ENCODE data around the gene ZFHX3.

Gene ZFHX3

GRCh38 chr16:72979974-72980373 is 68.0 kb downstream of the ZFHX3 start:
- Histone ChIP-seq H3K27ac (no peak overlapping the region), H3K36me3 (ENCODE audit: insufficient read depth, low read length) (no peaks in the 10 kb centered on the region), H3K9ac (ENCODE audit: insufficient read length) (no peak overlapping the region), H3K4me3 (no peak overlapping the region), H3K9me3 (ENCODE audit: low read depth, low read length) (no peaks in the 10 kb centered on the region)
- DNase-seq (ENCODE audit: low read depth, low spot score): no peak
- TF ChIP-seq EZH2 (IDR thresholded peaks at IDR 0.05) (no peak), POLR2AphosphoS5 (IDR thresholded peaks at IDR 0.05; ENCODE audit: borderline replicate concordance, low read depth, low read length) (no peak)

- Histone ChIP-seq H3K27ac (no peak overlapping the region), H3K9me3 (ENCODE audit: low read depth, low read length) (no peaks in the 10 kb centered on the region), H3K36me3 (ENCODE audit: insufficient read depth, low read length) (no peaks in the 10 kb centered on the region), H3K4me3 (no peak overlapping the region), H3K9ac (ENCODE audit: insufficient read length) (no peak overlapping the region)
- no peak for DNase-seq (ENCODE audit: low read depth, low spot score)
- TF ChIP-seq FOXP2 (optimal IDR thresholded peaks at IDR 0.05; ENCODE audit: control extremely low read depth, extremely low read length, insufficient read depth): no peak
Observed at GRCh38 chr16:72978212-72978611, 69.7 kb downstream of the ZFHX3 start.

- Histone ChIP-seq H3K4me3 (no peak overlapping the region), H3K36me3 (ENCODE audit: insufficient read depth, low read length) (no peaks in the 10 kb centered on the region), H3K9me3 (ENCODE audit: low read depth, low read length) (no peaks in the 10 kb centered on the region), H3K9ac (ENCODE audit: insufficient read length) (no peak overlapping the region), H3K27ac (no peak overlapping the region)
- no peak for TF ChIP-seq FOXP2 (optimal IDR thresholded peaks at IDR 0.05; ENCODE audit: control extremely low read depth, extremely low read length, insufficient read depth)
- TF ChIP-seq POLR2AphosphoS5 (IDR thresholded peaks at IDR 0.05; ENCODE audit: borderline replicate concordance, low read depth, low read length): no peak
- TF ChIP-seq EZH2 (IDR thresholded peaks at IDR 0.05): no peak
- DNase-seq (ENCODE audit: low read depth, low spot score): no peak
Observed at GRCh38 chr16:72977127-72977526, 70.8 kb downstream of the ZFHX3 start.

GRCh38 chr16:72976438-72977064 is 71.4 kb downstream of the ZFHX3 start:
- Histone ChIP-seq H3K4me3 (no peak overlapping the region), H3K36me3 (ENCODE audit: insufficient read depth, low read length) (no peaks in the 10 kb centered on the region), H3K9ac (ENCODE audit: insufficient read length) (no peak overlapping the region), H3K9me3 (ENCODE audit: low read depth, low read length) (no peaks in the 10 kb centered on the region), H3K27ac (no peak overlapping the region)
- no peak for TF ChIP-seq FOXP2 (optimal IDR thresholded peaks at IDR 0.05; ENCODE audit: control extremely low read depth, extremely low read length, insufficient read depth)
- TF ChIP-seq POLR2AphosphoS5 (IDR thresholded peaks at IDR 0.05; ENCODE audit: borderline replicate concordance, low read depth, low read length): no peak
- no peak for TF ChIP-seq EZH2 (IDR thresholded peaks at IDR 0.05)
- DNase-seq (ENCODE audit: low read depth, low spot score): no peak

- DNase-seq (ENCODE audit: low read depth, low spot score): no peak
- no peak overlapping the region for H3K9ac ChIP-seq (ENCODE audit: insufficient read length)
- no peaks in the 10 kb centered on the region for H3K9me3 ChIP-seq (ENCODE audit: low read depth, low read length)
- H3K36me3 ChIP-seq (ENCODE audit: insufficient read depth, low read length): no peaks in the 10 kb centered on the region
- no peak for TF ChIP-seq POLR2AphosphoS5 (IDR thresholded peaks at IDR 0.05; ENCODE audit: borderline replicate concordance, low read depth, low read length)
- no peak for TF ChIP-seq FOXP2 (optimal IDR thresholded peaks at IDR 0.05; ENCODE audit: control extremely low read depth, extremely low read length, insufficient read depth)
- no peak for TF ChIP-seq EZH2 (IDR thresholded peaks at IDR 0.05)
- H3K4me3 ChIP-seq: no peak overlapping the region
- H3K27ac ChIP-seq: no peak overlapping the region
Observed at GRCh38 chr16:72975809-72976437, 72.0 kb downstream of the ZFHX3 start.

- DNase-seq (ENCODE audit: low read depth, low spot score): no peak
- Histone ChIP-seq H3K4me3 (no peak overlapping the region), H3K36me3 (ENCODE audit: insufficient read depth, low read length) (no peaks in the 10 kb centered on the region), H3K9ac (ENCODE audit: insufficient read length) (no peak overlapping the region), H3K27ac (no peak overlapping the region), H3K9me3 (ENCODE audit: low read depth, low read length) (no peaks in the 10 kb centered on the region)
- TF ChIP-seq EZH2 (IDR thresholded peaks at IDR 0.05) (no peak), POLR2AphosphoS5 (IDR thresholded peaks at IDR 0.05; ENCODE audit: borderline replicate concordance, low read depth, low read length) (no peak), FOXP2 (optimal IDR thresholded peaks at IDR 0.05; ENCODE audit: control extremely low read depth, extremely low read length, insufficient read depth) (no peak)
Observed at GRCh38 chr16:72974142-72974769, 73.7 kb downstream of the ZFHX3 start.

- Histone ChIP-seq H3K27ac (no peak overlapping the region), H3K4me3 (no peak overlapping the region), H3K36me3 (ENCODE audit: insufficient read depth, low read length) (no peaks in the 10 kb centered on the region), H3K9me3 (ENCODE audit: low read depth, low read length) (no peaks in the 10 kb centered on the region), H3K9ac (ENCODE audit: insufficient read length) (no peak overlapping the region)
- TF ChIP-seq FOXP2 (optimal IDR thresholded peaks at IDR 0.05; ENCODE audit: control extremely low read depth, extremely low read length, insufficient read depth) (no peak), EZH2 (IDR thresholded peaks at IDR 0.05) (no peak), POLR2AphosphoS5 (IDR thresholded peaks at IDR 0.05; ENCODE audit: borderline replicate concordance, low read depth, low read length) (no peak)
- no peak for DNase-seq (ENCODE audit: low read depth, low spot score)
Observed at GRCh38 chr16:72972878-72973571, 74.9 kb downstream of the ZFHX3 start.

GRCh38 chr16:72971370-72971769 is 76.6 kb downstream of the ZFHX3 start:
- Histone ChIP-seq H3K36me3 (ENCODE audit: insufficient read depth, low read length) (no peaks in the 10 kb centered on the region), H3K27ac (no peak overlapping the region), H3K9me3 (ENCODE audit: low read depth, low read length) (no peaks in the 10 kb centered on the region), H3K9ac (ENCODE audit: insufficient read length) (no peak overlapping the region), H3K4me3 (no peak overlapping the region)
- TF ChIP-seq POLR2AphosphoS5 (IDR thresholded peaks at IDR 0.05; ENCODE audit: borderline replicate concordance, low read depth, low read length): no peak
- no peak for TF ChIP-seq FOXP2 (optimal IDR thresholded peaks at IDR 0.05; ENCODE audit: control extremely low read depth, extremely low read length, insufficient read depth)
- no peak for TF ChIP-seq EZH2 (IDR thresholded peaks at IDR 0.05)
- no peak for DNase-seq (ENCODE audit: low read depth, low spot score)

All from SK-N-MC (cell line).